Left lung (tissue), 10 donors: ENCODE data around the gene PRLR. TPM values are rescaled to one million over a fixed set of nuclear protein-coding genes. Genes with fewer than 3 reads are reported as not detected.

ENCODE experiments used
- ATAC-seq: fragments of 200-7000 bp; cut with Tn5 transposase; one replicate; pipeline ENCODE4 v1.9.1; 2020; ENCODE audit warnings: moderate library complexity
- DNase-seq, 4 donors: peaks; one replicate each; pipeline ENCODE4 v3.0.0-alpha.2; 2013 to 2020
- H3K27ac ChIP-seq, 2 donors: fragments of 200-600 bp; sonication (generic) in 1 of 2; one replicate each; pipeline versions ENCODE4 v1.5.0 to v1.8.0; 2020 to 2021
- H3K27me3 ChIP-seq, 2 donors: fragments of 200-600 bp; sonication (generic) in 1 of 2; one replicate each; pipeline versions ENCODE4 v1.5.0 to v1.8.0; 2020 to 2021
- H3K36me3 ChIP-seq, 2 donors: fragments of 200-600 bp; sonication (generic) in 1 of 2; one replicate each; pipeline versions ENCODE4 v1.5.0 to v1.8.0; 2020 to 2021
- H3K4me1 ChIP-seq, 2 donors: fragments of 200-600 bp; one replicate each; pipeline ENCODE4 v1.8.0; 2021
- H3K4me3 ChIP-seq, 2 donors: fragments of 200-600 bp; sonication (generic) in 1 of 2; one replicate each; pipeline versions ENCODE4 v1.5.0 to v1.8.0; 2020 to 2021; ENCODE audit warnings: mild to moderate bottlenecking in 1 of 2
- H3K9me3 ChIP-seq, 2 donors: fragments of 200-600 bp; sonication (generic) in 1 of 2; one replicate each; pipeline versions ENCODE4 v1.5.0 to v1.8.0; 2020 to 2021
- intact Hi-C, 2 donors: fragments of 100-400 bp; cut with DNase I; formaldehyde crosslinking; loops; one replicate each; pipeline versions ENCODE4 v1.11.2 to v1.14.2; 2022
- polyA plus RNA-seq, 6 donors: library from polyadenylated mRNA; unstranded; fragments of 120-200 nt; gene quantifications; one replicate each; pipeline ENCODE4 v1.2.1, GENCODE V29; 2013; ENCODE audit not compliant: insufficient read length in 6 of 6
- total RNA-seq, 2 donors: library from RNA; stranded (reverse); fragmentation: NEBNext Ultra II Directional; extraction: Animal tissue kit (Norgen Biotek cat#: 25700); gene quantifications; one replicate each; pipeline ENCODE4 v1.2.1, GENCODE V29; 2021
- TF ChIP-seq, protein P1 (sequence below), 2 donors: fragments of 200-600 bp; sonication (generic) in 1 of 2; IDR thresholded peaks; one replicate each; pipeline versions ENCODE4 v1.5.0 to v1.8.0; 2021; ENCODE audit warnings: antibody characterized with exemption in 2 of 2
- donor health status: DM: no; HTN: yes; CAD: no.
- donor health status: DM: no; HTN: no; CAD: no.

PRLR gene
- total and polyA plus RNA-seq, 8 donors = 0.84 to 4.1 (median 2.5) TPM

DNA sequence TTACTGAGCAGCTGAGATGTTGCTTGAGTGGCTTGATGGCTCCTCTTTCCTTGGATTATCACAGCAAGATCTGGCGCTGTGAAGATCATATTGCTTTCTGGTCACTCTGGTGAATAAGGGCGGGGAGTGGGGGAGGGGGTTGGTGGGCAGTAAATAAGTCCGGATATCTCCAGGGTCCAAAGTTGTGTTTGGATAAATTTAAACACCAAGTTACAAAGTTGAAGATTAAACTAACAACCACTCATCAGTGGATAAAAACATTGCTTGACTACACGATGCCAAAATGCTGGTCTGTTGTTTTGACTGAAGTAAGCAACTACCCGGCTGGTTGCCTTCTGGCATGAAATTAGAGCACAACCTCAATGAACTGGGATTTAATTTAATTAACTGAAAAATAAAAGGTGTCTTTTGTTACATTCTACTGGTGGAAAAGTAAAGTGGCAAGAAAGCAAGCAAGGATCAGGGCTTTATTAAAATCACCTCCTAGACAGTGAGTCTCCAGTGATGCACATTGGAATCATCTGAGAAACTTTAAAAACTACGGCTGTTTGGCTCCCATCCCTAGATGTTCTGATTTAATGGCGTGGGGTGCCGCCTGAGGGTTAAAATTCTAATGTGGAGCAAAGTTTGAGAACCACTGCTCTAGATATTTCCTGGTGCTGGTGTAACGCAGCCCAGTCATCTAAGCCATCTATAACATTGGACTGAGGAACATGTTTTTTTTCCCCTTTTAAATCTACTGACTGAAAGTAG, 95.8 kb downstream of the PRLR start:
- Histone ChIP-seq H3K27me3 (no peaks in the 10 kb centered on the region), H3K4me1 (no peaks in the 10 kb centered on the region), H3K36me3 (no peaks in the 10 kb centered on the region), H3K27ac (no peak overlapping the region), H3K9me3 (no peaks in the 10 kb centered on the region), H3K4me3 (no peak overlapping the region)
- DNase-seq (no peak), ATAC-seq (no peak)
- intact Hi-C loops = no loop called here
- TF ChIP-seq, protein P1, sequence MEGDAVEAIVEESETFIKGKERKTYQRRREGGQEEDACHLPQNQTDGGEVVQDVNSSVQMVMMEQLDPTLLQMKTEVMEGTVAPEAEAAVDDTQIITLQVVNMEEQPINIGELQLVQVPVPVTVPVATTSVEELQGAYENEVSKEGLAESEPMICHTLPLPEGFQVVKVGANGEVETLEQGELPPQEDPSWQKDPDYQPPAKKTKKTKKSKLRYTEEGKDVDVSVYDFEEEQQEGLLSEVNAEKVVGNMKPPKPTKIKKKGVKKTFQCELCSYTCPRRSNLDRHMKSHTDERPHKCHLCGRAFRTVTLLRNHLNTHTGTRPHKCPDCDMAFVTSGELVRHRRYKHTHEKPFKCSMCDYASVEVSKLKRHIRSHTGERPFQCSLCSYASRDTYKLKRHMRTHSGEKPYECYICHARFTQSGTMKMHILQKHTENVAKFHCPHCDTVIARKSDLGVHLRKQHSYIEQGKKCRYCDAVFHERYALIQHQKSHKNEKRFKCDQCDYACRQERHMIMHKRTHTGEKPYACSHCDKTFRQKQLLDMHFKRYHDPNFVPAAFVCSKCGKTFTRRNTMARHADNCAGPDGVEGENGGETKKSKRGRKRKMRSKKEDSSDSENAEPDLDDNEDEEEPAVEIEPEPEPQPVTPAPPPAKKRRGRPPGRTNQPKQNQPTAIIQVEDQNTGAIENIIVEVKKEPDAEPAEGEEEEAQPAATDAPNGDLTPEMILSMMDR (IDR thresholded peaks at IDR 0.05) = no peak

DNA sequence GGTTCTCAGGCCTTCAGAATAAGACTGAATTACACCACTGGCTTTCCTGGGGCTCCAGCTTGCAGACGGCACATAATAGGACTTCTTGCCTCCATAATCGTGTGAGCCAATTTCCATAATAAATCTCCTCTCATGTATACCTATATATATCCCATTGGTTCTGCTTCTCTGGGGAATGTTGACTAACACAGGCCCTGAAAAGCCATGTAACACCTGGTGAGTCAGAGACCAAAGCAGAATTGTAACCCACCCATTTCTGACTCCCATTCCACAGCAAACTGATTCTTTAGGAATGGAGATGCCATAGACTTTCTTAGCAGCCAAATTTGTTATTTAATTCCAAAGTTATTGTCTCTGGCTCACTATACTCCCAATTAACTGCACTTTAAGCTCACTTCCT, 97.1 kb downstream of the PRLR start:
- Histone ChIP-seq H3K27me3 (no peaks in the 10 kb centered on the region), H3K4me3 (no peak overlapping the region), H3K27ac (no peak overlapping the region), H3K9me3 (no peaks in the 10 kb centered on the region), H3K36me3 (no peaks in the 10 kb centered on the region), H3K4me1 (no peaks in the 10 kb centered on the region)
- ATAC-seq (no peak), DNase-seq (no peak)
- intact Hi-C loops = no loop called here
- TF ChIP-seq, protein P1 (IDR thresholded peaks at IDR 0.05) = no peak

DNA sequence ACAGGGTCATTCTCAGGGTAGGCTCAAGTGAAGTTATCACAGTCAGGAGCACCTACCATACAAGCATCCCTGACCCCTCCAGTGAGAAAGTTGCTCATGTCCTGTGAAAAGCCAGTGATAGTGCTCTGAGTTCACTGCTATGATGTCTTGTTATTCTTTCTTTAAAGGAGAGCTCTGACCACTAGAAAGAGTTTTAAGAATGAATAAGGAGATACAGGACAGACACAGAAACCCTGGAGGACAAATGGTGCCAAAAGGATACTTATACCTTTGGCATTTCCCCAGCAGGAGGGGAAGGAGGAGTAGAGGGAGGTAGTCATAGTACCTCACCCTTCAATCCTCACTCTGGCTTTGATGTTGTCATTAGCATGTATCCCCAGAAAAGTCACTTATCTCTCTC, 98.6 kb downstream of the PRLR start:
- Histone ChIP-seq H3K36me3 (no peaks in the 10 kb centered on the region), H3K4me3 (no peak overlapping the region), H3K27me3 (no peaks in the 10 kb centered on the region), H3K4me1 (no peaks in the 10 kb centered on the region), H3K27ac (no peak overlapping the region), H3K9me3 (no peaks in the 10 kb centered on the region)
- ATAC-seq (no peak), DNase-seq (no peak)
- TF ChIP-seq, protein P1 (IDR thresholded peaks at IDR 0.05) = no peak
- intact Hi-C loops = no loop called here

DNA sequence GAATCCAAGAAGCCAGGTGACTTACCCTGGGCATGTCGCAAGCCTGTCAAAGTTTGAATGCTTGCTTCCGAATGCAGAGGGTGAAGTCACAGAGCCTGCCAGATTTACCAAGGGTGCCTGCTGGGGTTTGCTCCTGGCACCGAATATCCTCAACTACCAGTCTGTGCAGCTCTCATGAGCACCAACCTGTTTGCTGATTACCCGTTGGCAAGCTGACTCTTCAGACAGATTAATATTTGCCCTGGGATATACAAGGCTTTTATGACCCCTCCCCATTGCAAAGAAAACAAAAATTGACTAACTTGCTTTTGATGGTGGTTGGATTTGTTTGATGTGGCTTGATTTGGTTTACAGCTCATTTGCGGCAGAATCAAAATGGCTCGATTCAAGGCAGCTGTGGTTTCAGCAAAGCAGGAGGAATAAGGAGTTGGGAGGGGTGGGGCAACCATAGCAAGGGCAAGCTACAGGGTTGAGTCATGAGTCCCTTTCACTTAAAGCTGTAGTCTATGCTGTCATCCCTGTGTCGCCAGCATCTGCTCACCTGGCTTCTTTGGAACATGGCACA, 100.3 kb downstream of the PRLR start:
- Histone ChIP-seq H3K27ac (no peak overlapping the region), H3K36me3 (no peaks in the 10 kb centered on the region), H3K4me3 (no peak overlapping the region), H3K4me1 (no peaks in the 10 kb centered on the region), H3K9me3 (no peaks in the 10 kb centered on the region), H3K27me3 (no peaks in the 10 kb centered on the region)
- no peak for DNase-seq
- intact Hi-C loops = no loop called here
- peak; percentile 74 for ATAC-seq
- TF ChIP-seq, protein P1 (IDR thresholded peaks at IDR 0.05) = no peak

DNA sequence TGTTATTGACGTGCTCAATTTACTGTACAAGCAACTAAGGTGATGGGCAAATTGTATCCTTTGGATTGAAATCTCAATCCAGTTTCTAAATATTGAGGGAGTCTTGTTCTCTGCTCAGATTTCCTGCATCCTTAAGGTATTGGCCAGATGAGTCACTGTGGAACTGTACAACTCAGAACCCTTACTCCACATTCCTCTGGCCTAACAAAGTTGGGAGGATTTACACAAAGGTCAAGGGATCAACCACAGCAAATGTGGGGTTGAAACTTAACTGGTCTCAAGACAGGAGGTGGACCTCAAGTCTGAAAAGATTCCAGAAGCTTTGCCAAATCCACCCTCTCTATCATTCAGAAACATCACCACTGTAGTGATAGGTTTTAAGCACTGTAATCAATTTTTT, 101.0 kb downstream of the PRLR start:
- ATAC-seq = peak; percentile 76
- TF ChIP-seq, protein P1 (IDR thresholded peaks at IDR 0.05) = no peak
- intact Hi-C loops = no loop called here

More for the DNA sequence above, 101.0 kb downstream of the PRLR start:
- no peaks in the 10 kb centered on the region for H3K9me3 ChIP-seq
- H3K4me3 ChIP-seq = no peak overlapping the region
- H3K4me1 ChIP-seq = no peaks in the 10 kb centered on the region
- no peak for DNase-seq
- no peaks in the 10 kb centered on the region for H3K27me3 ChIP-seq
- H3K36me3 ChIP-seq = no peaks in the 10 kb centered on the region
- no peak overlapping the region for H3K27ac ChIP-seq
